GM03348 (cell line): ENCODE results near the gene KIF4B.

Source experiments
- DNase-seq: peaks from one replicate; pipeline ENCODE4 v3.0.0; 2012; ENCODE audit warnings: low spot score

KIF4B gene

GRCh38 chr5:155053501-155053900 is 39.9 kb downstream of the KIF4B start:
- no peak for DNase-seq

GRCh38 chr5:155056644-155057269 is 43.2 kb downstream of the KIF4B start:
- DNase-seq, result no peak

- DNase-seq, result no peak
Measured at GRCh38 chr5:155057626-155058025, 44.1 kb downstream of the KIF4B start.

DNA sequence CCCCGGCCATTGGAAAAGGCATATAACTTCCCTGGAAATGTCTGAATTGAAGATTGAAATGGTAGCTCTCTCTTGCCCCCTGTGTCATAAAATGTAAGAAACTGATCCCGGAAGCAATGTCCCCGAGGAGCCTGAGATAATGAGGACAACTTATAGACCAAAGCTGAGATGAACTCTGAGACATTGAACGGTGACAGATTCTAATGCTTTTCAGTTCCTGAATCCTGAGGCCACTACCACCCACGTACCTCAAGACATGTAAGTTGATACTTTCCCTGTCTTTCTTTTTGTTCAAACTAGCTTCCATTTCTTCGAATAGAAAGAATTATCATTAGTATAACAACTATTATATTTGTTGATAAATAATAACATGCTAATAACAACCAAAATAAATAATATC is 51.0 kb downstream of the KIF4B start:
- no peak for DNase-seq

DNA sequence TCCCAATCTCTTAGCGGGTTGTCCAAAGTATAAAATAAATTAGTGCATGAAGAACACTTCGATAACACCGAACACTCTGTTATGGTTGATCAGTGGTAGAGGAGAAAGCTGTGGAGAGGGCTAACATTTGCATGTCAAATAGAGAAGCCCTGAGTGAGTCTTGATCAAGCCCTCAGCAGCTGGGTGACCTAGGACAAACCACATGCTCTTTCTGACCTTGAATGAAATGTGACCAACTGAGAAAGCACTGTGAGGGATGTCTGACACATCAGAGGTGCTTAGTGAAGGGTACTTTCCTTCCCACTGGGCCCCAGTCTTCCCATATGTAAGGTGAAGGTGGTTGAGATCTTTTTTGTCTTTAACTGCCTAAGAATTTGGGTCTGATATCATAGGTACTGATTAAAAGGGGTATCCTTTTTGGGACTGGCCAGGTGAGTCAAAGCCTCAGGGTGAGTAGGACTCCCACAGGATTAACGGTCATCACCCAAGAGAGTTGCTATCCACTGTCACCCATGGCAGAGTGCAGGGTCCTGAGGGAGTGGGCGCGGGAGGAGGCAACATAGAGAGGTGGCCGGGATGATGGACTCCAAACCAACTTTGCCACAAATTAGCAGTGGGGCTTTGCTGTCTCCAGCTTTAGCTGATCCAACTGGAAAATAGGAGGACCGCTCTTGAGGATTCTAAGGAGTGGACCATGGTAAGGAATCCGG is 53.5 kb downstream of the KIF4B start:
- no peak for DNase-seq
